SK-N-SH (cell line): ENCODE results near the gene MTURN. TPM values are rescaled to one million over a fixed set of nuclear protein-coding genes. Genes with fewer than 3 reads are reported as not detected.

ENCODE experiments used
- CTCF ChIA-PET: fragments of 300-600, 350-600 bp; formaldehyde crosslinking; extraction: SDS; loops from one replicate; lab custom pipeline; 2021; lab: Yijun Ruan, JAX
- POLR2A ChIA-PET: fragments of 350-600 bp; sonication (Branson Sonifier 250); formaldehyde crosslinking; extraction: SDS; loops from one replicate; lab custom pipeline; 2020; ENCODE audit warnings: antibody characterized with exemption, inconsistent platforms; lab: Yijun Ruan, JAX
- DNase-seq: peaks from one replicate; pipeline ENCODE4 v3.0.0; 2012
- H2AFZ ChIP-seq: fragments of 200-600 bp; sonication (generic); 2 replicates; pipeline ENCODE4 v1.8.1; 2016; ENCODE audit warnings: antibody characterized with exemption, mild to moderate bottlenecking, low read depth
- H3F3A ChIP-seq: fragments of 200-600 bp; sonication (generic); replicated peaks from 2 replicates; pipeline ENCODE3; 2016; ENCODE audit warnings: antibody characterized with exemption, mild to moderate bottlenecking; ENCODE audit not compliant: insufficient read depth
- H3K27ac ChIP-seq, 2 experiments: fragments of 200-500 bp in 1 of 2; fragments of 200-600 bp in 1 of 2; sonication (Bioruptor generic) in 1 of 2; sonication (generic), shearing (Covaris generic) in 1 of 2; 2 replicates each; pipeline versions ENCODE4 v1.5.1 to v1.6.1; 2014 to 2016; ENCODE audit warnings: low read depth in 2 of 2, inconsistent platforms in 1 of 2, low read length in 1 of 2, mild to moderate bottlenecking in 1 of 2, mixed read lengths in 1 of 2
- H3K27me3 ChIP-seq: fragments of 200-600 bp; sonication (generic), shearing (Covaris generic); 2 replicates; pipeline ENCODE4 v1.6.1; 2016; ENCODE audit warnings: mixed run types; ENCODE audit not compliant: insufficient read depth
- H3K36me3 ChIP-seq, 2 experiments: fragments of 200-500 bp in 1 of 2; fragments of 200-600 bp in 1 of 2; sonication (Bioruptor generic) in 1 of 2; sonication (generic) in 1 of 2; replicated peaks in 1 of 2; 2 replicates each; pipeline versions ENCODE3 to v1.5.1; 2014 to 2016; ENCODE audit warnings: low read length in 1 of 2, mild to moderate bottlenecking in 1 of 2; ENCODE audit not compliant: insufficient read depth in 2 of 2, control insufficient read depth in 1 of 2
- H3K4me1 ChIP-seq, 2 experiments: fragments of 200-500 bp in 1 of 2; fragments of 200-600 bp in 1 of 2; sonication (Bioruptor generic) in 1 of 2; sonication (generic), shearing (Covaris generic) in 1 of 2; 2 replicates each; pipeline versions ENCODE4 v1.5.1 to v1.6.1; 2014 to 2016; ENCODE audit warnings: low read depth in 1 of 2, low read length in 1 of 2, mixed run types in 1 of 2; ENCODE audit not compliant: insufficient read depth in 2 of 2, control insufficient read depth in 1 of 2
- H3K4me2 ChIP-seq: fragments of 200-600 bp; sonication (generic), shearing (Covaris generic); 2 replicates; pipeline ENCODE4 v1.6.1; 2017; ENCODE audit warnings: mixed run types
- H3K4me3 ChIP-seq, 2 experiments: fragments of 200-500 bp in 1 of 2; fragments of 200-600 bp in 1 of 2; sonication (Bioruptor generic) in 1 of 2; sonication (generic), shearing (Covaris generic) in 1 of 2; 2 replicates each; pipeline versions ENCODE4 v1.5.1 to v1.8.1; 2014 to 2016; ENCODE audit warnings: low read depth in 2 of 2, inconsistent platforms in 1 of 2, low read length in 1 of 2, mild to moderate bottlenecking in 1 of 2, mixed read lengths in 1 of 2, moderate library complexity in 1 of 2
- H3K79me2 ChIP-seq: fragments of 200-600 bp; sonication (generic); 2 replicates; pipeline ENCODE4 v1.8.1; 2017; ENCODE audit warnings: mild to moderate bottlenecking; ENCODE audit not compliant: insufficient read depth
- H3K9ac ChIP-seq: fragments of 200-600 bp; sonication (generic); 2 replicates; pipeline ENCODE4 v1.6.1; 2017; ENCODE audit warnings: mixed run types
- H3K9me2 ChIP-seq: fragments of 200-600 bp; sonication (generic); 2 replicates; pipeline ENCODE4 v1.6.1; 2017; ENCODE audit warnings: mixed run types
- H3K9me3 ChIP-seq: fragments of 200-600 bp; sonication (generic); 2 replicates; pipeline ENCODE4 v1.6.1; 2017; ENCODE audit warnings: mixed run types, mild to moderate bottlenecking, moderate library complexity
- H4K20me1 ChIP-seq: fragments of 200-600 bp; sonication (generic); 2 replicates; pipeline ENCODE4 v1.6.1; 2017; ENCODE audit warnings: mild to moderate bottlenecking, mixed run types; ENCODE audit not compliant: insufficient read depth
- CHD2 ChIP-seq: fragments of 150-350 bp; IDR thresholded peaks from 2 replicates; pipeline ENCODE4 v1.6.1; 2018; ENCODE audit warnings: low read length; ENCODE audit not compliant: partially characterized antibody
- ELF1 ChIP-seq: IDR thresholded peaks from 2 replicates; pipeline ENCODE4 v1.4.0; 2012
- EZH2phosphoT487 ChIP-seq: fragments of 200-600 bp; sonication (generic); IDR thresholded peaks from 2 replicates; pipeline ENCODE4 v1.6.1; 2017; ENCODE audit warnings: low read depth, mixed run types, mild to moderate bottlenecking, antibody characterized with exemption, moderate library complexity, borderline replicate concordance
- JUND ChIP-seq: IDR thresholded peaks from 2 replicates; pipeline ENCODE4 v1.4.0; 2012
- MEF2A ChIP-seq: IDR thresholded peaks from 2 replicates; pipeline ENCODE4 v1.4.0; 2012; ENCODE audit warnings: low read depth, borderline replicate concordance
- NFIC ChIP-seq: IDR thresholded peaks from 2 replicates; pipeline ENCODE4 v1.4.0; 2012; ENCODE audit warnings: borderline replicate concordance
- WGBS: methylation state at CpG from one replicate; pipeline ENCODE4 v1.1.6; 2017; ENCODE audit warnings: low lambda C conversion rate; 5-methylcytosine and 5-hydroxymethylcytosine counted together
- polyA plus RNA-seq, 3 experiments: library from polyadenylated mRNA; depleted of rRNA; stranded (reverse); fragments of >200 nt; gene quantifications; 2 replicates each; pipeline ENCODE4 v1.2.3, GENCODE V29; 2012
- TF ChIP-seq, protein P1 (sequence below): IDR thresholded peaks from 2 replicates; pipeline ENCODE4 v1.6.1; 2012; ENCODE audit warnings: mild to moderate bottlenecking, low read depth, low read length, moderate library complexity
- TF ChIP-seq, protein P2 (sequence below): IDR thresholded peaks from 2 replicates; pipeline ENCODE4; 2012

MTURN gene
- polyA plus RNA-seq, 1 of the 3 experiments (the other 2 are of a cell fraction): 9.0 TPM

DNA sequence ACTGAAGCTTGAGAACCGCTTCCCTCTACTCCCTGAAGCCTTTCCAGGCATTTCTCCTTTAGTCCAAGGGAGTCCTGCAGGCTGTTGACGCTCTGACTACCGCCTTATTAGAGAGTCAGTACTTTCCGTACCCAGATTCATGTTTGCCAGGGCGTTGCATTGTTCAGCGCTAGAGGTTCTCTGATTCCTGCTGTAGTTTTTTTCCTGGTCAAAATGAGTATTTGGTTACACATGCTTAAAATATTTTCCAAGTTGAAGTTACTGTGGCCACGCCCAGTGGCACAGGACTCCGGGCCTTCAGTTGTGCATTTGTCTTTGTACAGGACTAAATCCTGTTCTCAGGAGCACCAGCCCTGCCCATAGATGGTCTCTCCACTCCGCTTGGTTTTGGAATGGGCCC is 7.9 kb downstream of the MTURN start:
- peaks cover 5% of the 10 kb centered on the region for H3F3A ChIP-seq
- peak overlapping the region; percentile 6; the same call in 1 of the 2 replicates for H3K4me2 ChIP-seq
- H3K9me3 ChIP-seq: no peaks in the 10 kb centered on the region
- ChIA-PET CTCF (interaction anchor here (2.1 kb wide), 1 partner anchor 132 kb away, joined by 5 read pairs; no protein-coding TSS in a partner anchor), POLR2A (interaction anchor here (0.6 kb wide), 1 partner anchor 55 kb away, joined by 3 read pairs; no protein-coding TSS in a partner anchor)
- H3K9ac ChIP-seq: no peak overlapping the region
- 83% methylated on average over 9 of the region's 9 CpGs for WGBS
- H3K27me3 ChIP-seq: no peaks in the 10 kb centered on the region
- H4K20me1 ChIP-seq: no peaks in the 10 kb centered on the region
- H2AFZ ChIP-seq: no peak overlapping the region; the same call in 1 of the 2 replicates
- peaks cover 7 to 31% of the 10 kb centered on the region in 2 experiments for H3K4me1 ChIP-seq
- H3K36me3 ChIP-seq: no peaks in the 10 kb centered on the region
- TF ChIP-seq CHD2 (no peak), ELF1 (no peak), MEF2A (no peak), JUND (peak; percentile 20; the same call in 1 of the 2 replicates)
- TF ChIP-seq, protein P1, sequence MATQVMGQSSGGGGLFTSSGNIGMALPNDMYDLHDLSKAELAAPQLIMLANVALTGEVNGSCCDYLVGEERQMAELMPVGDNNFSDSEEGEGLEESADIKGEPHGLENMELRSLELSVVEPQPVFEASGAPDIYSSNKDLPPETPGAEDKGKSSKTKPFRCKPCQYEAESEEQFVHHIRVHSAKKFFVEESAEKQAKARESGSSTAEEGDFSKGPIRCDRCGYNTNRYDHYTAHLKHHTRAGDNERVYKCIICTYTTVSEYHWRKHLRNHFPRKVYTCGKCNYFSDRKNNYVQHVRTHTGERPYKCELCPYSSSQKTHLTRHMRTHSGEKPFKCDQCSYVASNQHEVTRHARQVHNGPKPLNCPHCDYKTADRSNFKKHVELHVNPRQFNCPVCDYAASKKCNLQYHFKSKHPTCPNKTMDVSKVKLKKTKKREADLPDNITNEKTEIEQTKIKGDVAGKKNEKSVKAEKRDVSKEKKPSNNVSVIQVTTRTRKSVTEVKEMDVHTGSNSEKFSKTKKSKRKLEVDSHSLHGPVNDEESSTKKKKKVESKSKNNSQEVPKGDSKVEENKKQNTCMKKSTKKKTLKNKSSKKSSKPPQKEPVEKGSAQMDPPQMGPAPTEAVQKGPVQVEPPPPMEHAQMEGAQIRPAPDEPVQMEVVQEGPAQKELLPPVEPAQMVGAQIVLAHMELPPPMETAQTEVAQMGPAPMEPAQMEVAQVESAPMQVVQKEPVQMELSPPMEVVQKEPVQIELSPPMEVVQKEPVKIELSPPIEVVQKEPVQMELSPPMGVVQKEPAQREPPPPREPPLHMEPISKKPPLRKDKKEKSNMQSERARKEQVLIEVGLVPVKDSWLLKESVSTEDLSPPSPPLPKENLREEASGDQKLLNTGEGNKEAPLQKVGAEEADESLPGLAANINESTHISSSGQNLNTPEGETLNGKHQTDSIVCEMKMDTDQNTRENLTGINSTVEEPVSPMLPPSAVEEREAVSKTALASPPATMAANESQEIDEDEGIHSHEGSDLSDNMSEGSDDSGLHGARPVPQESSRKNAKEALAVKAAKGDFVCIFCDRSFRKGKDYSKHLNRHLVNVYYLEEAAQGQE: no peak
- H3K79me2 ChIP-seq: peaks cover 50% of the 10 kb centered on the region
- H3K9me2 ChIP-seq: no peaks in the 10 kb centered on the region
- H3K4me3 ChIP-seq: no peak overlapping the region
- peak overlapping the region; percentile 23 to 39; a peak in 3 of 4 replicates for H3K27ac ChIP-seq
- DNase-seq: no peak

DNA sequence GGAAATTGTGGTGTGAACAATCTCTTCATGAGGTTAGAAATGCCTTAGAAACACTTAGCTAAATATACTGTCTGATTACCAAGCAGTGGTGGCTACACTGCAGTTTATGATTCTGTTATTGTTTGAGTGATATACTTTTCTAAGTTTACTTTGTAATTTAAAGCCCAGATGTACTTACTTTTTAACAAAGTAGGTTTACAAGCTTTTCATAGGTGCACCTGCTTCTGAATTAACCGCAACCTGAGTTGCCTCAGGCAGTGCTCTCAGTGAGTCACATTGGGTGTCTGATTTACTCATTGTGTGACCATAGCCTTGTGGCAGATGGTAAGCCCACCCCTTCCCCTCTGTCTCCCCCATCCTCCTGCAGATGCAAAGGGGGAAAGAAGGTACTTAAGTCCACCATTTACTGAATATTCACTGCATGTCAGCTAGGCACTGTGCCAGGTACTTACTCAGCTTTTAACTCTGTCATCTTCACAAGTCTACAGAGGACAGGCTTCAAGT is 9.0 kb downstream of the MTURN start:
- Histone ChIP-seq H3K27me3 (no peaks in the 10 kb centered on the region), H3K4me3 (no peak overlapping the region), H4K20me1 (no peaks in the 10 kb centered on the region), H3F3A (peaks cover 5% of the 10 kb centered on the region), H3K9ac (no peak overlapping the region), H3K4me1 (peaks cover 7 to 31% of the 10 kb centered on the region in 2 experiments), H3K27ac (no peak overlapping the region), H2AFZ (no peak overlapping the region), H3K9me3 (no peaks in the 10 kb centered on the region), H3K4me2 (no peak overlapping the region), H3K9me2 (no peaks in the 10 kb centered on the region), H3K36me3 (no peaks in the 10 kb centered on the region), H3K79me2 (peaks cover 41% of the 10 kb centered on the region)
- no peak for DNase-seq
- WGBS: 97% methylated on average over 1 of the region's 1 CpG
- POLR2A ChIA-PET: no interaction called here
- CTCF ChIA-PET: interaction anchor here (0.6 to 1.2 kb wide), 3 partner anchors 29 to 364 kb away, joined by 3 to 4 read pairs (median 3); no protein-coding TSS in a partner anchor
- TF ChIP-seq NFIC (peak; percentile 66), EZH2phosphoT487 (no peak)
- TF ChIP-seq, protein P2, sequence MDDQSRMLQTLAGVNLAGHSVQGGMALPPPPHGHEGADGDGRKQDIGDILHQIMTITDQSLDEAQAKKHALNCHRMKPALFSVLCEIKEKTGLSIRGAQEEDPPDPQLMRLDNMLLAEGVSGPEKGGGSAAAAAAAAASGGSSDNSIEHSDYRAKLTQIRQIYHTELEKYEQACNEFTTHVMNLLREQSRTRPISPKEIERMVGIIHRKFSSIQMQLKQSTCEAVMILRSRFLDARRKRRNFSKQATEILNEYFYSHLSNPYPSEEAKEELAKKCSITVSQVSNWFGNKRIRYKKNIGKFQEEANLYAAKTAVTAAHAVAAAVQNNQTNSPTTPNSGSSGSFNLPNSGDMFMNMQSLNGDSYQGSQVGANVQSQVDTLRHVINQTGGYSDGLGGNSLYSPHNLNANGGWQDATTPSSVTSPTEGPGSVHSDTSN: peak; percentile 18; the same call in 1 of the 2 replicates
